Ishikawa (cell line): ENCODE measurements around the gene CHRM3.

Source experiments
- CEBPB ChIP-seq: IDR thresholded peaks from 2 replicates; pipeline ENCODE4 v1.6.1; 2012
- CREB1 ChIP-seq: IDR thresholded peaks from 2 replicates; pipeline ENCODE4 v1.6.1; 2012; ENCODE audit warnings: low read depth
- EGR1 ChIP-seq: IDR thresholded peaks from 2 replicates; pipeline ENCODE4 v1.6.1; 2012
- EP300 ChIP-seq: IDR thresholded peaks from 2 replicates; pipeline ENCODE4 v1.6.1; 2012; ENCODE audit warnings: borderline replicate concordance
- FOXM1 ChIP-seq: IDR thresholded peaks from 2 replicates; pipeline ENCODE4 v1.6.1; 2012; ENCODE audit warnings: low read depth, borderline replicate concordance
- MAX ChIP-seq: IDR thresholded peaks from 2 replicates; pipeline ENCODE4 v1.6.1; 2012
- NFIC ChIP-seq: IDR thresholded peaks from 2 replicates; pipeline ENCODE4 v1.6.1; 2012
- RAD21 ChIP-seq: IDR thresholded peaks from 2 replicates; pipeline ENCODE4 v1.6.1; 2012; ENCODE audit warnings: low read depth
- REST ChIP-seq: IDR thresholded peaks from 2 replicates; pipeline ENCODE4 v1.6.1; 2012; ENCODE audit warnings: low read depth, mild to moderate bottlenecking
- TAF1 ChIP-seq: IDR thresholded peaks from 2 replicates; pipeline ENCODE4 v1.6.1; 2012; ENCODE audit warnings: low read depth, mild to moderate bottlenecking
- TCF12 ChIP-seq: IDR thresholded peaks from 2 replicates; pipeline ENCODE4 v1.6.1; 2012; ENCODE audit warnings: low read depth
- TEAD4 ChIP-seq: IDR thresholded peaks from 2 replicates; pipeline ENCODE4 v1.6.1; 2012
- USF1 ChIP-seq: IDR thresholded peaks from 2 replicates; pipeline ENCODE4 v1.6.1; 2012
- YY1 ChIP-seq: IDR thresholded peaks from 2 replicates; pipeline ENCODE4 v1.6.1; 2012; ENCODE audit warnings: low read depth
- ZBTB7A ChIP-seq: IDR thresholded peaks from 2 replicates; pipeline ENCODE4 v1.6.1; 2012; ENCODE audit warnings: low read depth

CHRM3 gene

GRCh38 chr1:239367196-239367810 lies 19.1 kb upstream of the CHRM3 start:
- TF ChIP-seq NFIC (no peak), REST (no peak), TAF1 (no peak), ZBTB7A (no peak), EP300 (no peak), TEAD4 (no peak), CREB1 (no peak), YY1 (no peak), USF1 (no peak), RAD21 (no peak), MAX (no peak), EGR1 (no peak), FOXM1 (no peak), TCF12 (no peak), CEBPB (no peak)

- TF ChIP-seq REST (no peak), FOXM1 (no peak), YY1 (no peak), NFIC (no peak), EGR1 (no peak), TCF12 (no peak), MAX (no peak), ZBTB7A (no peak), TEAD4 (no peak), CREB1 (no peak), RAD21 (no peak)
Observed at GRCh38 chr1:239368436-239369109, 17.8 kb upstream of the CHRM3 start.

GRCh38 chr1:239382666-239383065 lies 3.7 kb upstream of the CHRM3 start:
- TF ChIP-seq CREB1: no peak

GRCh38 chr1:239383714-239384113 lies 2.7 kb upstream of the CHRM3 start:
- TF ChIP-seq TAF1: no peak
- TF ChIP-seq NFIC: no peak
- TF ChIP-seq REST: no peak
- TF ChIP-seq CEBPB: no peak
- TF ChIP-seq USF1: no peak
- no peak for TF ChIP-seq TCF12
- no peak for TF ChIP-seq ZBTB7A
- TF ChIP-seq TEAD4: no peak
- no peak for TF ChIP-seq FOXM1
- no peak for TF ChIP-seq EGR1
